ENCODE data around the gene MARK4.

MARK4 gene

DNA sequence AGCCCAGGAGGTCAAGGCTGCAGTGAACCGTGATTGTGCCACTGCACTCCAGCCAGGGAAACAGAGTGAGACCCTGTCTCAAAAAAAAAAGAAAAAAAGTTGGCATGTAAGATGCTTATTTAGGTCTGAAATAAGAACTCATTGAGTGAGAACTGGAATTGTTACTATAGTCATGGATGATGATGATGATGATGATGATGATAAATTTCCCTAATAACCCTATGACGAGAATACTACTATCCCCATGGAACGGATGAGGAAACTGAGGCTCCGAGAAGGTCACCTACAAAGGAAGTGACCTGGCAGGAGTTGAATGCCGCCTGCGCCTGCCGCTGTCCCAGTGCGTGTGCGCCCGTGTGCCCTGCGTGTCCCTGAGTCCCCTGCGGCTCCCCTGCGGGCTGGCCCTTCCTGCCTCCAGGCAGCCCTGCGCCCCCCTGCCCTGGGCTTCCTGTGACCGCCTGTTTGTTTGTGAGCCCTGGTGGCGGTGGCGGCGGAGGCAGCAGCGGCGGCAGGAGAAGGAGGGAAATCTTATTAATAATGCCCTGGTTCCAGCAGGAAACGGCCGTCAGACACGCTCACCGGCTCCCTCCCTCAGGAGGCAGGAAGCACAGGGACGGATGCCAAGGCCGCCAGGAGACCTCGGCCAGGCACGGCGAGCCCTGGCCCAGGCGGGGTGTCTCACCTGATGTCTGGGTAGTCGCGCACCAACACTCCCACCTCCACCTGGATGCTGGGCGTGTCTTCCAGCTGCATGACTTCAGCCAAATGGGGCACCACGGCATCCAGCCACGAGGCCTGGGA lies 35.5 kb upstream of the MARK4 start:
- H3K4me3 ChIP-seq (ENCODE audit: low read length): no peak overlapping the region
- DNase-seq (ENCODE audit: low read depth): no peak
- TF ChIP-seq, protein P1, sequence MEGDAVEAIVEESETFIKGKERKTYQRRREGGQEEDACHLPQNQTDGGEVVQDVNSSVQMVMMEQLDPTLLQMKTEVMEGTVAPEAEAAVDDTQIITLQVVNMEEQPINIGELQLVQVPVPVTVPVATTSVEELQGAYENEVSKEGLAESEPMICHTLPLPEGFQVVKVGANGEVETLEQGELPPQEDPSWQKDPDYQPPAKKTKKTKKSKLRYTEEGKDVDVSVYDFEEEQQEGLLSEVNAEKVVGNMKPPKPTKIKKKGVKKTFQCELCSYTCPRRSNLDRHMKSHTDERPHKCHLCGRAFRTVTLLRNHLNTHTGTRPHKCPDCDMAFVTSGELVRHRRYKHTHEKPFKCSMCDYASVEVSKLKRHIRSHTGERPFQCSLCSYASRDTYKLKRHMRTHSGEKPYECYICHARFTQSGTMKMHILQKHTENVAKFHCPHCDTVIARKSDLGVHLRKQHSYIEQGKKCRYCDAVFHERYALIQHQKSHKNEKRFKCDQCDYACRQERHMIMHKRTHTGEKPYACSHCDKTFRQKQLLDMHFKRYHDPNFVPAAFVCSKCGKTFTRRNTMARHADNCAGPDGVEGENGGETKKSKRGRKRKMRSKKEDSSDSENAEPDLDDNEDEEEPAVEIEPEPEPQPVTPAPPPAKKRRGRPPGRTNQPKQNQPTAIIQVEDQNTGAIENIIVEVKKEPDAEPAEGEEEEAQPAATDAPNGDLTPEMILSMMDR (conservative IDR thresholded peaks at IDR 0.05; ENCODE audit: low read length): no peak

DNA sequence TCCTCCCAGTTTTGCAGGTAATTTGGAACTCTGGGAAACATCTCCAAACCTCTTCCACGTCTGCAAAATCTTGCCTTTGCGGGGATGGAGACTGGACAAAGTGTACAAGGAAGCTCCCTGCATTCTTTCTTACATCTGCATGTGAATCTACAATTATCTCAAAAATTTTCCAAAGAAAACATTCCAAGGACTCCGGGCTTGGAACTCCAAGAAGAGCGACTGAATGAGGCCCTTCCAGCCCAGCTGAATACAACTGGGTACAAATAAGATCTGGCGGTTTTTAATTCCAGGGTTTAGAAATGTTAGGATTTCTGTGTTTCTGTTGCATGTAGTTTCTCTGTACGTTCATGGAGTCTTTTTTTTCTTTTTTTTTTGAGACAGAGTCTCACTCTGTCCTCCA lies 34.4 kb upstream of the MARK4 start:
- no peak for DNase-seq (ENCODE audit: low read depth)
- TF ChIP-seq, protein P1 (conservative IDR thresholded peaks at IDR 0.05; ENCODE audit: low read length): no peak
- H3K4me3 ChIP-seq (ENCODE audit: low read length): no peak overlapping the region

DNA sequence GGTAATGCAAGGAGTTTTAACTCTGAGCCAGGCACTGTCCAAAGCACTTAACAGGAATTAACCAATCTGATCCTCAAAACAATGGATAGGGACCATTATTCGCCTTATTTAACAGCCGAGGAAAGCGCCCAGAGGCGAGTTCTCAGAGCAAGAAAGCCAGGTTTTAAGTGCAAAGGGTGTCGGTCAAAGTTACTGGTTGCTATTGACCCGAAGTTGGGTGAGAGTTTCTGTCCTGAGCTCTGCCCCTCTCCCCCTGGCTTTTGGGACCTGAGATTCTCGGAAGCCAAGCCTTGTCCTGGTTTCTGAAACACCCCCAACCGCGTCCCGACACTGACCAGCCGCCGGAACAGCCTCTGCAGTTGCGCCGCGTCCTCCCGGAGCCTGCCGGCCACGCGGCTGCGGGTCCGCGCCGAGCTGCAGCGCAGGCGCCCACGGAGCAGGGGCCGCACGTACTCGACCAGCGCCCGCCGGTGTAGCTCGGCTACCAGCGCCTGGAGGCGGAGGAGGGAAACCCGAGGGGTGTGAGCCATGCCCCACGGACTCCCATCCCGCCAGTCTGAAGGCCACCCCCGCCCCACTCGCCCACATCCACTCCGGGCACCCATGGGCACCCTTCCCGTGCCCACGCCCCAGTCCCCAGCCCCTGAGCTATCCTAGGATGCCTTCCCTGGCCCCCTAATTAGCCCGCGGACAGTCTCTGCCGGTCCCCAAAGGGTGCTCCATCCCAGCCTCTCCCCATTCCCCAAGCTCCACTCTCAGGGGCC lies 33.7 kb upstream of the MARK4 start:
- no peak overlapping the region for H3K4me3 ChIP-seq (ENCODE audit: low read length)
- TF ChIP-seq, protein P1 (conservative IDR thresholded peaks at IDR 0.05; ENCODE audit: low read length): no peak
- no peak for DNase-seq (ENCODE audit: low read depth)

DNA sequence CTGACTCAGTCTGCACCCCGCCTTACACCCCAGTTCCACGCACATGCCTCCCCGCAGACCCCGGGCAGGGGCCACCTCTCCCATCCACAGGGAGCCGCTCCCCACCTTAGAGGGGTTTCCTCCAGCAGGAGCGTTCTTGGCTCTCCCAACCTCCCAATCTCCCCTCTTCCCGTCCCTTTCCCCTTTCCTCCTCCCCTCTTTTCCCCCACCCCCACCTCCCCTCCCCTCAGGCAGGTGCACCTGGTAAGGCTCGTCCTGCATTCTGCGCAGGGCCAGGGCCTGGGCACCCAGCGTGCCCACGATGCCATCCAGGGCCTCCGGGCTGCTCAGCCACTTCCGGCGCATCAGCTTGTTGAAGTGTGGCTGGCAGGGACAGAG lies 33.1 kb upstream of the MARK4 start:
- TF ChIP-seq, protein P1 (conservative IDR thresholded peaks at IDR 0.05; ENCODE audit: low read length): no peak
- DNase-seq (ENCODE audit: low read depth): no peak
- H3K4me3 ChIP-seq (ENCODE audit: low read length): no peak overlapping the region

DNA sequence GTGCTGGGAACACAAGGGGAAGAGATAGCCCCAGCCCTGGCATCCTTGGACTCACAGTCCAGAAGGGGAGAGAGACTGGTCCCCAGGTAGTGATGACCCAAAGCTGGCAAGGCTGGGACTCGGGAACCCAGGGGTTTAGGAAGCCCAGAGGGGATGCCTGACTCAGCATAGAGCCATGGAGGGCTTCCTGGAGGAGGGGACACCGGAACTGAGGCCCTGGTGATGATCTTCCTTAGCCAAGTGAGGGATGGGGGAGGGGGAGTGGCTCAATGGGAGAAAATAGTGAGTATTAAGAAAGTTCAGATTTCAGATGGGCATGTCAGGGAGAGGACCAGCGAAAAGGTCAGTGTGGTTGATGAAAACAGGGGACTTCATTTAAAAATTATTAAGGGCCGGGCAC lies 32.6 kb upstream of the MARK4 start:
- DNase-seq (ENCODE audit: low read depth): no peak
- no peak overlapping the region for H3K4me3 ChIP-seq (ENCODE audit: low read length)
- TF ChIP-seq, protein P1 (conservative IDR thresholded peaks at IDR 0.05; ENCODE audit: low read length): no peak

DNA sequence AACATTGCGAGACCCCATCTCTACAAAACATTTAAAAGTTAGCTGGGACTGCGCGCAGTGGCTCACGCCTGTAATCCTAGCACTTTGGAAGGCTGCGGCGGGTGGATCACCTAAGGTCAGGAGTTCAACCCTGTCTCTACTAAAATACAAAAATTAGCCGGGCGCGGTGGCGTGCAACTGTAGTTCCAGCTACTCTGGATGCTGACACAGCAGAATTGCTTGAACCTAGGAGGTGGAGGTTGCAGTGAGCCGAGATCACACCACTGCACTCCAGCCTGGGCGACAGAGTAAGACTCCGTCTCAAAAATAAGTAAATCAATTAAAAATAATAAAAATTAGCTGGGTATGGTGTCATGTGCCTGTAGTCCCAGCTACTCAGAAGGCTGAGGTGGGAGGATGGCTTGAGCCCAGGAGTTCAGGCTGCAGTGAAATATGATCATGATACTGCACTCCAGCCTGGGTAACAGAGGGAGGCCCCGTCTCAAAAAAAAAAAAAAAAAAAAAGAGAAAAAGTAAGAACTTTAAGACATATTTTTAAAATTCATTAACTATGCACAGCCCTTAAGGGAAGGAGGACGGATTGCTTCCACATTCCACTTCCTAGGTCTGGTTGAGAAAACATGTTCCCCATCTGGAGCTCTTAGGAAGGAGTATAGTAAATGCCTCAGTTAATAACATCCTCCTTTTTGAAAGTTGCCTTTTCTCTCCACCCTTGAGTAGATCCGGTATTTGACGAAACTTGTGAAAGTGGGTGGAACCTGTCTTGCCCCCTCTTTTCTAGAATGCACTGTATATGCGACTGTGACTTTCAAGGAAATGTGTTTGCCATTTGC lies 31.9 kb upstream of the MARK4 start:
- DNase-seq (ENCODE audit: low read depth): peak; percentile 24
- TF ChIP-seq, protein P1 (conservative IDR thresholded peaks at IDR 0.05; ENCODE audit: low read length): no peak
- no peak overlapping the region for H3K4me3 ChIP-seq (ENCODE audit: low read length)

Measured in AG10803 (cell line).